HG03565 (cell line): ENCODE data around the gene ARID2.

Source experiments
- ATAC-seq: cut with Tn5 transposase; IDR thresholded peaks from one replicate; pipeline ENCODE4 v1.9.1; 2021; ENCODE audit warnings: mild to moderate bottlenecking, moderate library complexity; ENCODE audit not compliant: unreplicated experiment

Gene ARID2

GRCh38 chr12:45849289-45849688, 119.8 kb downstream of the ARID2 start:
- ATAC-seq: no peak

GRCh38 chr12:45850302-45850701, 120.8 kb downstream of the ARID2 start:
- ATAC-seq: no peak

- ATAC-seq: no peak
Observed at GRCh38 chr12:45852508-45852907, 123.0 kb downstream of the ARID2 start.

- no peak for ATAC-seq
Observed at GRCh38 chr12:45853550-45853949, 124.0 kb downstream of the ARID2 start.

- ATAC-seq: no peak
Observed at GRCh38 chr12:45863332-45863731, 133.8 kb downstream of the ARID2 start.

GRCh38 chr12:45866299-45866698, 136.8 kb downstream of the ARID2 start:
- no peak for ATAC-seq

- ATAC-seq: no peak
Observed at GRCh38 chr12:45872446-45872845, 142.9 kb downstream of the ARID2 start.

GRCh38 chr12:45877069-45877468, 147.6 kb downstream of the ARID2 start:
- ATAC-seq: no peak

GRCh38 chr12:45878630-45879255, 149.2 kb downstream of the ARID2 start:
- no peak for ATAC-seq

- ATAC-seq: no peak
Observed at GRCh38 chr12:45879363-45879895, 149.9 kb downstream of the ARID2 start.

- no peak for ATAC-seq
Observed at GRCh38 chr12:45880533-45880932, 151.0 kb downstream of the ARID2 start.

GRCh38 chr12:45883187-45883586, 153.7 kb downstream of the ARID2 start:
- ATAC-seq: no peak

GRCh38 chr12:45886685-45887084, 157.2 kb downstream of the ARID2 start:
- no peak for ATAC-seq

GRCh38 chr12:45887544-45887943, 158.0 kb downstream of the ARID2 start:
- ATAC-seq: no peak

- ATAC-seq: no peak
Observed at GRCh38 chr12:45890276-45890675, 160.8 kb downstream of the ARID2 start.

- no peak for ATAC-seq
Observed at GRCh38 chr12:45893240-45893639, 163.7 kb downstream of the ARID2 start.

- ATAC-seq: no peak
Observed at GRCh38 chr12:45895961-45896360, 166.5 kb downstream of the ARID2 start.

- ATAC-seq: no peak
Observed at GRCh38 chr12:45898094-45898493, 168.6 kb downstream of the ARID2 start.

- peak; percentile 76 for ATAC-seq
Observed at GRCh38 chr12:45907955-45908354, 178.4 kb downstream of the ARID2 start.

- ATAC-seq: no peak
Observed at GRCh38 chr12:45909041-45909713, 179.7 kb downstream of the ARID2 start.

GRCh38 chr12:45912774-45913173, 183.3 kb downstream of the ARID2 start:
- no peak for ATAC-seq

GRCh38 chr12:45913631-45914030, 184.1 kb downstream of the ARID2 start:
- no peak for ATAC-seq
